SK-N-SH treated with all-trans-retinoic acid at 6 μM for 48 hours (cell line): Measurements from ENCODE around the gene ESYT3.

Source experiments
- ARNTL ChIP-seq: fragments of 450-650 bp; formaldehyde crosslinking; IDR thresholded peaks from 2 replicates; pipeline ENCODE4 v1.5.0; 2020; ENCODE audit warnings: low read depth, mild to moderate bottlenecking, moderate library complexity, borderline replicate concordance
- BACH2 ChIP-seq: fragments of 250-450 bp; sonication (Bioruptor Pico); IDR thresholded peaks from 2 replicates; pipeline ENCODE4 v1.9.0; 2021; ENCODE audit warnings: mild to moderate bottlenecking, borderline replicate concordance
- CSDC2 ChIP-seq: fragments of 250-450 bp; sonication (Bioruptor Pico); IDR thresholded peaks from 2 replicates; pipeline ENCODE4 v1.5.0; 2020; ENCODE audit warnings: mild to moderate bottlenecking, moderate library complexity
- ESRRG ChIP-seq: fragments of 250-450 bp; sonication (Bioruptor Pico); IDR thresholded peaks from 2 replicates; pipeline ENCODE4 v1.6.1; 2021; ENCODE audit warnings: mild to moderate bottlenecking
- GLIS3 ChIP-seq: fragments of 250-450 bp; sonication (Bioruptor Pico); IDR thresholded peaks from 2 replicates; pipeline ENCODE4 v1.5.0; 2020; ENCODE audit warnings: mild to moderate bottlenecking, moderate library complexity
- ISL1 ChIP-seq: fragments of 250-450 bp; sonication (Bioruptor Pico); IDR thresholded peaks from 2 replicates; pipeline ENCODE4 v2.1.2; 2022; ENCODE audit warnings: mild to moderate bottlenecking, moderate library complexity
- PATZ1 ChIP-seq: fragments of 250-450 bp; sonication (Bioruptor Pico); IDR thresholded peaks from 2 replicates; pipeline ENCODE4 v1.8.0; 2020; ENCODE audit warnings: mild to moderate bottlenecking, moderate library complexity, borderline replicate concordance
- RARB ChIP-seq: fragments of 250-450 bp; sonication (Bioruptor Pico); IDR thresholded peaks from 2 replicates; pipeline ENCODE4 v1.8.0; 2021; ENCODE audit warnings: mild to moderate bottlenecking, moderate library complexity
- SNAI2 ChIP-seq: fragments of 250-450 bp; sonication (Bioruptor Pico); IDR thresholded peaks from 2 replicates; pipeline ENCODE4 v1.5.0; 2020; ENCODE audit warnings: mild to moderate bottlenecking, moderate library complexity
- TOX ChIP-seq: fragments of 250-450 bp; sonication (Bioruptor Pico); IDR thresholded peaks from 2 replicates; pipeline ENCODE4 v1.8.0; 2021; ENCODE audit warnings: mild to moderate bottlenecking, moderate library complexity, borderline replicate concordance
- TSHZ2 ChIP-seq: fragments of 250-450 bp; sonication (Bioruptor Pico); IDR thresholded peaks from 2 replicates; pipeline ENCODE4 v1.5.0; 2020; ENCODE audit warnings: mild to moderate bottlenecking, moderate library complexity
- ZFP3 ChIP-seq: fragments of 250-450 bp; sonication (Bioruptor Pico); IDR thresholded peaks from 2 replicates; pipeline ENCODE4 v1.5.0; 2020; ENCODE audit warnings: mild to moderate bottlenecking, moderate library complexity
- ZFP30 ChIP-seq: fragments of 450-650 bp; formaldehyde crosslinking; IDR thresholded peaks from 2 replicates; pipeline ENCODE4 v1.5.0; 2022; ENCODE audit warnings: mild to moderate bottlenecking, moderate library complexity

GRCh38 chr3:138401834-138402233, 32.6 kb upstream of the ESYT3 start:
- TF ChIP-seq ZFP30 (CRISPR knock-in tag) (no peak), RARB (CRISPR knock-in tag) (no peak), PATZ1 (CRISPR knock-in tag) (no peak), TOX (CRISPR knock-in tag) (no peak), TSHZ2 (CRISPR knock-in tag) (no peak), CSDC2 (CRISPR knock-in tag) (no peak), SNAI2 (CRISPR knock-in tag) (no peak), BACH2 (CRISPR knock-in tag) (no peak), ZFP3 (CRISPR knock-in tag) (no peak), GLIS3 (CRISPR knock-in tag) (no peak), ARNTL (CRISPR knock-in tag) (no peak), ESRRG (CRISPR knock-in tag) (no peak), ISL1 (CRISPR knock-in tag) (no peak)
